Rectal smooth muscle tissue (tissue), 1 donor: ENCODE results near the gene ZNF417.
"Not testable (repeated sequence)": the region's sequence is repeated elsewhere in the genome, so short reads cannot be mapped to it uniquely, and the experiment has no call there.

Experiments
- H3K27ac ChIP-seq: one replicate; pipeline ENCODE4 v1.7.0; 2013; ENCODE audit warnings: low read depth, low read length, inconsistent platforms
- H3K27me3 ChIP-seq: one replicate; pipeline ENCODE4 v1.7.0; 2013; ENCODE audit warnings: low read length; ENCODE audit not compliant: control insufficient read depth, insufficient read depth
- H3K36me3 ChIP-seq: one replicate; pipeline ENCODE4 v1.7.0; 2013; ENCODE audit warnings: low read length; ENCODE audit not compliant: control insufficient read depth, insufficient read depth
- H3K4me1 ChIP-seq: one replicate; pipeline ENCODE4 v1.7.0; 2013; ENCODE audit warnings: low read length; ENCODE audit not compliant: control insufficient read depth, insufficient read depth
- H3K4me3 ChIP-seq: one replicate; pipeline ENCODE4 v1.7.0; 2013; ENCODE audit warnings: low read length
- H3K9ac ChIP-seq: one replicate; pipeline ENCODE4 v1.7.0; 2013; ENCODE audit warnings: low read length

The ZNF417 gene

DNA sequence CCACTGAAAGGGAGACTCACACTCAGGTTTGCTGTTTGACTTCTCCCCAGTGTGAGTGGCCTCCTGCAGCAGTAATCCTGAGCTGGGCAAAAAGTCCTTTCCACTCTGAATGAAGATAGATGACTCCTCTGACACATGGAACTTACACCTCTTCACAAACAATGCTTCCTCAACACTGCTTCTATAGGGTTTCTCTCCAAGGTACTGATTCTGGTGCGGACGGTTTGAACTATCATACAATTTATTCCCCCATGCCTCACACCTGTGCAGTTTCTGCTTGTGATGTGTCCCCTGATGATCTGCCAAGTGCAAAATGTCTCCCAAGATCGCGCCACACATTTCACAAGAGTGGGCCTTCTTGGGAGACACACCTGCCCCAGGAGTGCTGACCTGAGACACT lies 11.2 kb upstream of the ZNF417 start:
- Histone ChIP-seq H3K4me3 (no peak overlapping the region), H3K27ac (no peak overlapping the region), H3K36me3 (peaks cover 14% of the 10 kb centered on the region), H3K4me1 (no peaks in the 10 kb centered on the region), H3K27me3 (no peaks in the 10 kb centered on the region), H3K9ac (no peak overlapping the region)

DNA sequence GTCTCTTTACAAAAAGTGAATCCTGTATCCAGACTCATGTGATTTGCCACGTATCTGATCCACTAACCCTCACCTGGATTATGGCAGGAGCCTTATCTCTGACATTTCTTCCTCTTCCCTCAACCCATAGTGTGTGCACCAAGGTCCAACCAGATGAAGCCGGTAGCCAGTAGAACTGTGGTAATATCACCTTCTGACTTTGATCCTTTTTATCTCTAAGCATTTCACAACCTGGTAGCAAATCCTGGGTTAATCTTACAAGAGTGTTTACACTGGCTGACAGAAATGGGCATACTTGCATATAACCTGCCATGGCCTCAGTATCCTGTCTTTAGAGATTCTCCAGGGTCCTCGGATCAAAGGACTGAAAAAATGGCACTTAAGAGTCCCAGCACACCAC lies 1.9 kb downstream of the ZNF417 start:
- H3K9ac ChIP-seq = no peak overlapping the region
- no peak overlapping the region for H3K27ac ChIP-seq
- H3K27me3 ChIP-seq = no peaks in the 10 kb centered on the region
- H3K36me3 ChIP-seq = peaks cover 18% of the 10 kb centered on the region
- no peak overlapping the region for H3K4me3 ChIP-seq
- H3K4me1 ChIP-seq = no peaks in the 10 kb centered on the region

DNA sequence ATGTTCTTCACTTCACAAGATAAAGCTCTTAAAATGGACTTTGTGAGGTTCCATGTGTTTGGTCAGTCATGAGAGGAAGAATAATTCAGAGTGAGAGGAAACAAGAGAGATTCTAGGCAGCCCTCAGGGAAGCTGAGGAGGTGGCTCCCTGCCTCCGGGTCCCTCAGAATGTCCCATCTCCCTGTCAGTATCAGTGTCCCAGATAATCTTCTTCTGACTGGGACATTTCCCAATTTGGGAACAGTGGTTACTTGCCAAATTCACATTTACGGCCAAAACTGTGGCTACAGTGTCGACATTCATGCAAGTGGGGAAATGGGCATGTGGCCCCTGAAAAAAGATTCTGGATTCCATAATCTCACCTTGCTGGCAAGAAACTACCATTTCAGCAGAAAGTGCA lies 9.0 kb downstream of the ZNF417 start:
- Histone ChIP-seq H3K36me3 (peaks cover 19% of the 10 kb centered on the region), H3K27ac (no peak overlapping the region), H3K4me1 (no peaks in the 10 kb centered on the region), H3K9ac (no peak overlapping the region), H3K4me3 (no peak overlapping the region), H3K27me3 (no peaks in the 10 kb centered on the region)

DNA sequence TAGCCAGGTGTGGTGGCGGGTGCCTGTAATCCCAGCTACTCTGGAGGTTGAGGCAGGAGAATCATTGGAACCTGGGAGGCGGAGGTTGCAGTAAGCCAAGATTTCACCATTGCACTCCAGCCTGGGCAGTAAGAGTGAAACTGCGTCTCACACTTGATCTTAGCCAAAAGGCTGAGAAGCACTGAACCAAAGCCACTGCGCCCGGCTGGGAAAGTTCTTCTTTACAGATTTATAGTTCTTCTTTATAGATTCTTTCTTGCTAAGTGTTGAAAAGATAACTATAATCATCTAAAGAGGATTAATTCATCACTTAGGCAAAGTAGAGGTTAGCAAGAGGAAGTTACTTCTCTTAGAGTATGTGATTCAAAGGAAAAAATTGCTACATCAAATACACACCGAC lies 11.1 kb downstream of the ZNF417 start:
- Histone ChIP-seq H3K27ac (no peak overlapping the region), H3K9ac (no peak overlapping the region), H3K4me1 (no peaks in the 10 kb centered on the region), H3K36me3 (peaks cover 8% of the 10 kb centered on the region), H3K4me3 (no peak overlapping the region), H3K27me3 (no peaks in the 10 kb centered on the region)

DNA sequence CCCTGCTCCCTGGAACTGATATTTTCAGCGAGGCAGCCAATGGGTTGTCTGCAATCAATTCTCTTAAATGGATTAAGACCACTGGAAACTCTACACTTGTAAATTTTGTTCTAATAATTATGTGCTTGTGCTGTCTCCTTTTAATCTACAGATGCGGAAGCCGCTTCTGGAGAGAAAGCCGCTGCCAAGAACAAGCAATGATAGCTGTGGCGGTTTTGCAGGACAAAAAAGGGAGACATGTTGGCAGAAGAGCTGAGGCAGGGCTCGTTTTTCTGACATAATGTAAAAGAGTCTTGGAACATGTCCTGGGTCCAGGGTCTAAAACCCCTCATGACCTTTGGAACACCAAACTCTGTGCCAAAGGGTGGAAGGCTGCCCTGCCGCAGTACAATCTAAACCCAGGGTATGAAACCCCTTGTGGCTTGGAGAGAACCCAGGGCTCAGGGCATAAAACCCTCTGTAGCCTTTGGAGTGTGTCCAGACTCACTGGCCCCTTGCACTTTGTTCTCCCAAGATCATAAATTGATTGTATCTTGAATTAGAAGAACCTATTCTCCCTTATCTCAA lies 12.7 kb downstream of the ZNF417 start:
- Histone ChIP-seq H3K27me3 (no peaks in the 10 kb centered on the region), H3K36me3 (peaks cover 6% of the 10 kb centered on the region), H3K9ac (no peak overlapping the region), H3K4me1 (no peaks in the 10 kb centered on the region), H3K4me3 (peak overlapping the region; percentile 13), H3K27ac (no peak overlapping the region)

DNA sequence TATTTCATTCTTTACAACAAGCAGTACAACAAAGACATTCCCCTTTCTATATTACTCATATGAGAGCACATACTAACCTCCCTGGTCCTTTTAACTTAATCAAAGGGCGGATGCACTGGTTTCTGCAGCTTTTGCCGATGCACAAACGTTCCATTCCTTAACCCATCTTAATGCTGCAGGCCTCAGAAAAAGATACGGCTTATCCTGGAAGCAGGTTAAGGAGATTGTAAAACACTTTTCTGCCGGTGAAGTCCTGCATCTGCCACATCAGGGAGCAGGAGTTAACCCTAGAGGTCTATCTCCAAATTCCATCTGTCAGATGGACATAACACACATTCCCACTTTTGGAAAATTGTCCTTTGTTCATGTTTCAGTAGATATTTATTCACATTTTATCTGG lies 16.1 kb downstream of the ZNF417 start:
- H3K27ac ChIP-seq = no peak overlapping the region
- H3K4me3 ChIP-seq = no peak overlapping the region
- H3K27me3 ChIP-seq = no peaks in the 10 kb centered on the region
- H3K4me1 ChIP-seq = no peaks in the 10 kb centered on the region
- peaks cover 4% of the 10 kb centered on the region for H3K36me3 ChIP-seq
- no peak overlapping the region for H3K9ac ChIP-seq

DNA sequence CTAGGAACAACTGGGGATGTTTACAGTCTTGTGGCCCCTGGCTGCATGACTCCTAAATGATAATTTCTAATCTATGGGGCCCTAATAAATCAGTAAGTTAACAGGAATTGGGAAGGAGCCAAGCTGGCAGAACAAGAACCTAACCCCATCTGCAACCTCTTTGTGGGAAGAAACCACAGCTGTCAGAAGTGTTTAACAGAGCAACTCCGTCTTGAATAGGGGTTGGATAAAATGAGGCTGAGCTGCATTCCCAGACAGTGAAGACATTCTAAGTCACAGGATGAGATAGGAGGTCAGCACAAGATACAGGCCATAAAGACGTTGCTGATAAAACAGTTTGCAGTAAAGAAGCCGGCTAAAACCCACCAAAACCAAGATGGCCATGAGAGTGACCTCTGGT lies 25.7 kb downstream of the ZNF417 start:
- not testable (repeated sequence) for H3K4me3 ChIP-seq, H3K36me3 ChIP-seq

DNA sequence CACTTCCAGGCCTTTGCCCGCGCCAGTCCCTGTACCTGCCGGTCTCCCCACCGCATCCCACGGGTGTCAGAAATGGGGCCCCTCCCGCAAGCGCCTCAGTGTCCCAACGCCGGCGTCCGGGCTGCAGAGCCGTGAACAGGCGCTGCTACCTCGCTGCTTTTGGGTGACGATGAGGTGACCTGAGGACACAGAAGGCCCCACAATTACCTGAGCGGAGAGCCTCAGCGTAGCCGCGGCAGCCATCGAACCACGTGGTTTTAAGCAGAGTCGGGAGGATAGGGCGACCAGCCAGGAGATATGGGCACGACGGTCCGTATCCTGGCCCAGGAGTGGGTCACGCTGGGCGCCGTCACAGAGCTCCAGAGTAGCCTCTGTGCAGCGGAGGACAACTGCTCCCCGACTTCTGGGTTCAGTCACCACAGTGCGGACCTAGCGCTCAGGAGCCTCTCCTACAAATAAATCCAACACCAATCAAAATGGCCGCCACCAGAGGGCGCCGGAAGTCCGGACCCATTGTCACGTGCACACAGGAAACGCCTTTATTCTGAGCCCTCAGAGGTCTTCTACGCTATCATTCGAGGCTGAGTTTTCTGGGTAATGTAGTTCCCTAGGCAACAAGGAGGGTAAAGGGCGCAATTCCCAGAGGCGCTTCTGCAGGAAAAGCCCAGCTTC lies 27.7 kb downstream of the ZNF417 start, which contains the start of gene ZNF814:
ZNF814 (minus strand) TSS at position 478 of the 672 bp plus-strand sequence; CDS start at position 243, 235 bp downstream.
- Histone ChIP-seq H3K4me3 (peak within 1 kb of the TSS; percentile 96), H3K4me1 (no peaks in the 10 kb centered on the region), H3K36me3 (peaks cover 3% of the 10 kb centered on the region), H3K27ac (peak within 1 kb of the TSS; percentile 76), H3K9ac (peak within 1 kb of the TSS; percentile 66), H3K27me3 (no peaks in the 10 kb centered on the region)

More for the DNA sequence above, 25.7 kb downstream of the ZNF417 start:
- not testable (repeated sequence) for H3K27me3 ChIP-seq, H3K27ac ChIP-seq, H3K9ac ChIP-seq, H3K4me1 ChIP-seq

DNA sequence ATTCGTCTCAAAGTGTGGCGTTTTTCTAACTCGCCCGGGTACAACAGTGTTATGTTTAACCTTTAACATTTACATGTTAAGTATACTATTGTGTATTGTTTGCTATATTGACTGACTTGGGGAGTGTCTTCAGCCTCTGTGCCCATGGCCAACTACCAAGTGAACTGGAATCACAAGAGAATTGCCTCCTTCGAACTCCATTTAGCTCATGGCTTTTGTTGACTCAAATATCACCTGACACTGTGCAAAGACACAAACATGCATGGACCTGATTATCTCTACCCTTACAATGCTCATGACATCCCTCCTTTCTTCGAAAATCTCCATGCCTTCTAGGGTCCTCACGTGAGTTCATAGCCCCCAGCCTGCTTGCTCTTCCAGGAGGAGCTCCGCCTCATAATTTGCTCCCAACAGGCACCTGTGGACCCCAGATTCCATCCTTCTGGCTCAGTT lies 28.3 kb downstream of the ZNF417 start:
- no peaks in the 10 kb centered on the region for H3K27me3 ChIP-seq
- H3K36me3 ChIP-seq = peaks cover 3% of the 10 kb centered on the region
- peak overlapping the region; percentile 76 for H3K27ac ChIP-seq
- H3K9ac ChIP-seq = peak overlapping the region; percentile 66
- no peaks in the 10 kb centered on the region for H3K4me1 ChIP-seq
- H3K4me3 ChIP-seq = peak overlapping the region; percentile 96

DNA sequence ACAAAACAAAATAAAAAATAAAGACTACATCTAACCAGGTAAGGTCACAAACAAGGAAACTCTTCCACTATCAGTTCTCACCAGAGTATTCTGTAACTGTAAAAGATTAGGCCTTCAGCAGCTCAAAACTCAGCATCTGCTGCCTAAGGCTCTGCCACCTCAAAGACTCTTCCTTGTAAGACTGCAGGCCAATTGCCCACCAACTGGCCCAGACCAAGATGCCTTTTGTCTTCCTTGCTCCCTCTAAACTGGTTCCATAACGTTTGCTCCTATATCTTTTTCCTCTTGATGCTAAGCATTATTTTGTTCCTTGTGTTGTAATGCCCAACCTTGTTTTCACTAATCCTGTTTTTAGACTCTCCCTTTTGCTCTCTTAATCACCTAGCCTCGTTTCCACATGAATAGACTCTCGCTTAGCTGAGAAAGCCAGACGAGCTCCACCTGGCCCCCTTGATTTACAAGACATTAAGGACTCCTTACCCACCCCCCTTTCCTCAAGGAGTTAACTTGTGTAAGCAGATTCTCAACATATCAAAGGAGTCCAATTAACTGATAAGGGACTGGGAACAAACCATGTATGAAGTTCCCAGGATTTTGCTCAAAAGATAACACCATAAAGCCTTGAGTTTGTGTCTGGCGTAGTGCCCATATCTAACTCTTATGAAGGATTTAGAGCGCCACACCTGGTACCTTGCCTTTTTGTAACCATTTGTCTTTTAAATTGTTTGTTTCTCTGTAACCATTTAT lies 29.0 kb downstream of the ZNF417 start:
- H3K36me3 ChIP-seq = peaks cover 3% of the 10 kb centered on the region
- no peaks in the 10 kb centered on the region for H3K4me1 ChIP-seq
- no peaks in the 10 kb centered on the region for H3K27me3 ChIP-seq
- H3K9ac ChIP-seq = no peak overlapping the region
- no peak overlapping the region for H3K27ac ChIP-seq
- peak overlapping the region; percentile 96 for H3K4me3 ChIP-seq

DNA sequence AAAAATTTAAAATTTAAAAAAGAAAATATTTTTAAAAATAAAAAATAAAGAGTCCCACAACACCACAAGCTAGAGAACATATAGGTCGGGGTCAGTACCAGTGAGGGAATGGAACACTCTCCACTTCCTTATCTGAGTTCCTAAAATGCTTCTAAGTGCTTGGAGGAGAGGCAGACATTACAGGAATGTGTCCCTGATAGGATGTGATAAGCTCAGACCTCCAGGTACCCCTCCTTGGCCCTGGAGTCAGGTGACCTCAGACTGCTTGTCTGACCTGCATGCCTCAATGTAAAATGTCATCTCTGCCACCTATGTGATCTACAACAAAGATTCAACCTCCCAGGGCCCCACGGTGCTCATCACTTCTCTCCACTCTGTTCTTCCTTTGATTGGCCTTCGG lies 30.3 kb downstream of the ZNF417 start:
- Histone ChIP-seq H3K27ac (no peak overlapping the region), H3K4me1 (no peaks in the 10 kb centered on the region), H3K36me3 (peaks cover 3% of the 10 kb centered on the region), H3K4me3 (no peak overlapping the region), H3K27me3 (no peaks in the 10 kb centered on the region), H3K9ac (no peak overlapping the region)

DNA sequence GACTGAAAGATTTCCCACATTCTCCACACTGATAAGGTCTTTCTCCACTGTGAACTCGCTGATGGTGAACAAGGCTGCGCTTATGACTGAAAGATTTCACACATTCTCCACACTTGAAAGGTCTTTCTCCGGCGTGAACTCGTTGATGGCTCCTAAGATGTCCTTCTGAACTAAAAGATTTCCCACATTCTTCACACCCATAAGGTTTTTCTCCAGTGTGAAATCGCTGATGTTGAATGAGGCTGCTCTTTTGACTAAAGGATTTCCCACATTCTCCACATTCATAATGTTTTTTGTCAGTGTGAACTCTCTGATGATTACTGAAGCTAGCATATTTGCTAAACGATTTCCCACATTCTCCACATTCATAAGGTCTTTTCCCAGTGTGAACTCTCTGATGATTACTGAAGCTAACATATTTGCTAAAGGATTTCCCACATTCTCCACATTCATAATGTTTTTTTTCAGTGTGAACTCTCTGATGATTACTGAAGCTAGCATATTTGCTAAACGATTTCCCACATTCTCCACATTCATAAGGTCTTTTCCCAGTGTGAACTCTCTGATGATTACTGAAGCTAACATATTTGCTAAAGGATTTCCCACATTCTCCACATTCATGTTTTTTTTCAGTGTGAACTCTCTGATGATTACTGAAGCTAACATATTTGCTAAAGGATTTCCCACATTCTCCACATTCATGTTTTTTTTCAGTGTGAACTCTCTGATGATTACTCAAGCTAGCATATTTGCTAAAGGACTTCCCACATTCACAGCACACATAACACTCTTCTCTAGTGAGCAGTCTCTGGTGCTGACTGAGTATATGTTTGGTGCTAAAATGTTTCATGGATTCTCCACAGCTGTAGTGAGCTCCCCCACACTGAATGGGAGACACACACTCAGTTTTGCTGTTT lies 42.3 kb downstream of the ZNF417 start:
- Histone ChIP-seq H3K4me3 (peak overlapping the region; percentile 19), H3K36me3 (peaks cover 14% of the 10 kb centered on the region)
- H3K27ac ChIP-seq, H3K27me3 ChIP-seq, H3K4me1 ChIP-seq, H3K9ac ChIP-seq: not testable (repeated sequence)
